Choroid plexus epithelial cell (primary cell): ENCODE measurements around the gene ROBO4.

Experiments used
- DNase-seq: peaks from one replicate; pipeline ENCODE4 v3.0.0-alpha.2; 2010; ENCODE audit warnings: low read depth
- H3K4me3 ChIP-seq: 2 replicates; pipeline ENCODE4 v1.5.1; 2011; ENCODE audit warnings: low read depth, mild to moderate bottlenecking, control low read depth, low read length, moderate library complexity
- CTCF ChIP-seq: conservative IDR thresholded peaks from 2 replicates; pipeline ENCODE4 v1.5.1; 2011; ENCODE audit warnings: low read depth, mild to moderate bottlenecking, control low read depth, inconsistent platforms, low read length, moderate library complexity

Gene ROBO4

GRCh38 chr11:124837491-124837856 lies 60.2 kb downstream of the ROBO4 start:
- peak; percentile 77 for TF ChIP-seq CTCF
- H3K4me3 ChIP-seq, result no peak overlapping the region
- DNase-seq, result peak; percentile 94

GRCh38 chr11:124835918-124836317 lies 61.7 kb downstream of the ROBO4 start:
- DNase-seq, result no peak
- no peak for TF ChIP-seq CTCF
- no peak overlapping the region for H3K4me3 ChIP-seq

GRCh38 chr11:124834526-124835180 lies 63.0 kb downstream of the ROBO4 start:
- no peak overlapping the region for H3K4me3 ChIP-seq
- no peak for TF ChIP-seq CTCF
- DNase-seq, result no peak
